Endothelial cell of umbilical vein (primary cell): ENCODE results near the gene PPFIA1. TPM values are rescaled to one million over a fixed set of nuclear protein-coding genes. Genes with fewer than 3 reads are reported as not detected.

ENCODE experiments used
- BruUV-seq: library from RNA; stranded (reverse); fragments of 400-500 nt; replicated peaks from 2 replicates; lab custom pipeline; 2021; lab: Mats Ljungman, UMichigan
- CTCF ChIA-PET: fragments of 300-600, 350-600 bp; sonication (Branson Sonifier 250); formaldehyde crosslinking; loops from one replicate; lab custom pipeline; 2021; ENCODE audit warnings: antibody characterized with exemption, inconsistent platforms; lab: Charles Lee
- POLR2A ChIA-PET: fragments of 300-600, 350-600 bp; sonication (Branson Sonifier 250); formaldehyde crosslinking; loops from one replicate; lab custom pipeline; 2021; ENCODE audit warnings: antibody characterized with exemption, inconsistent platforms; lab: Charles Lee
- DNase-seq: peaks from one replicate; pipeline ENCODE4 v3.0.0-alpha.2; 2011; ENCODE audit warnings: low read depth, low spot score
- FAIRE-seq: peaks from 2 replicates; lab custom pipeline; 2011; peaks lifted over from hg19 to GRCh38; lab: Jason Lieb, UNC
- H2AFZ ChIP-seq: 2 replicates; pipeline ENCODE4 v1.6.0; 2012; ENCODE audit warnings: low read depth, low read length, control low read depth, inconsistent platforms
- H3K27ac ChIP-seq: 2 replicates; pipeline ENCODE4 v1.5.1; 2011; ENCODE audit warnings: low read depth, mild to moderate bottlenecking, control low read depth, low read length, moderate library complexity; ENCODE audit not compliant: insufficient read depth
- H3K27me3 ChIP-seq, 2 experiments: 2 replicates each; pipeline versions ENCODE4 v1.6.0 to v1.6.1; 2011; ENCODE audit warnings: low read length in 2 of 2, mixed read lengths in 1 of 2; ENCODE audit not compliant: control insufficient read depth in 2 of 2, insufficient read depth in 2 of 2
- H3K36me3 ChIP-seq, 2 experiments: 2 replicates in 1 of 2; 3 replicates in 1 of 2; pipeline ENCODE4 v1.5.1; 2011; ENCODE audit warnings: low read length in 2 of 2, mild to moderate bottlenecking in 1 of 2, moderate library complexity in 1 of 2; ENCODE audit not compliant: control insufficient read depth in 2 of 2, insufficient read depth in 2 of 2; ENCODE audit errors: extremely low read depth in 1 of 2
- H3K4me1 ChIP-seq: 3 replicates; pipeline ENCODE4 v1.5.1; 2011; ENCODE audit warnings: mild to moderate bottlenecking, low read length; ENCODE audit not compliant: control insufficient read depth, insufficient read depth; ENCODE audit errors: extremely low read depth
- H3K4me2 ChIP-seq: 2 replicates; pipeline ENCODE4 v1.6.1; 2011; ENCODE audit warnings: low read length, control low read depth, mixed read lengths; ENCODE audit not compliant: insufficient read depth
- H3K4me3 ChIP-seq, 3 experiments: fragments of 200-600 bp in 1 of 3; sonication (generic), shearing (Covaris generic) in 1 of 3; replicated peaks in 1 of 3; 2 replicates each; pipeline ENCODE4 v1.5.1; 2011 to 2016; ENCODE audit warnings: control low read depth in 3 of 3, low read length in 3 of 3, mild to moderate bottlenecking in 2 of 3, inconsistent platforms in 1 of 3, low read depth in 1 of 3, moderate library complexity in 1 of 3; ENCODE audit not compliant: insufficient read depth in 1 of 3
- H3K79me2 ChIP-seq: 2 replicates; pipeline ENCODE4 v1.6.0; 2012; ENCODE audit warnings: low read length, inconsistent platforms; ENCODE audit not compliant: control insufficient read depth, insufficient read depth
- H3K9ac ChIP-seq: replicated peaks from 2 replicates; pipeline ENCODE3; 2011; ENCODE audit warnings: low read length, control low read depth; ENCODE audit not compliant: insufficient read depth; ENCODE audit errors: extremely low read depth
- H3K9me1 ChIP-seq: replicated peaks from 3 replicates; pipeline ENCODE4 v1.6.0; 2011; ENCODE audit warnings: mild to moderate bottlenecking, low read length; ENCODE audit not compliant: control insufficient read depth, insufficient read depth; ENCODE audit errors: extremely low read depth
- H3K9me3 ChIP-seq: replicated peaks from 2 replicates; pipeline ENCODE4 v1.5.1; 2012; ENCODE audit warnings: low read length, inconsistent platforms; ENCODE audit not compliant: control insufficient read depth, insufficient read depth
- H4K20me1 ChIP-seq: replicated peaks from 2 replicates; pipeline ENCODE3; 2011; ENCODE audit warnings: mild to moderate bottlenecking, low read length; ENCODE audit not compliant: control insufficient read depth, insufficient read depth; ENCODE audit errors: extremely low read depth
- CTCF ChIP-seq, 2 donors: IDR thresholded peaks; 1 replicate in 1 of 2; 2 replicates in 1 of 2; pipeline ENCODE4 v1.5.1; 2011; ENCODE audit warnings: low read length in 2 of 2, mild to moderate bottlenecking in 2 of 2, moderate library complexity in 2 of 2, control low read depth in 1 of 2, inconsistent platforms in 1 of 2, low read depth in 1 of 2; ENCODE audit not compliant: insufficient read depth in 1 of 2; ENCODE audit errors: extremely low read depth in 1 of 2
- EZH2 ChIP-seq: IDR thresholded peaks from 2 replicates; pipeline ENCODE4 v1.6.1; 2012; ENCODE audit warnings: borderline replicate concordance, low read depth, mild to moderate bottlenecking, moderate library complexity, low read length, inconsistent platforms; ENCODE audit not compliant: severe bottlenecking
- FOS ChIP-seq: IDR thresholded peaks from 2 replicates; pipeline ENCODE4 v1.6.1; 2011; ENCODE audit warnings: mild to moderate bottlenecking, low read length, moderate library complexity, borderline replicate concordance; ENCODE audit not compliant: insufficient read depth
- GATA2 ChIP-seq: IDR thresholded peaks from 2 replicates; pipeline ENCODE4 v1.7.0; 2011; ENCODE audit warnings: low read depth, mild to moderate bottlenecking, moderate library complexity, mixed read lengths, low read length; ENCODE audit not compliant: insufficient read length, insufficient read depth
- JUN ChIP-seq: IDR thresholded peaks from 2 replicates; pipeline ENCODE4 v1.6.1; 2011; ENCODE audit warnings: borderline replicate concordance, low read depth; ENCODE audit not compliant: insufficient read length, insufficient read depth
- MAX ChIP-seq: IDR thresholded peaks from 2 replicates; pipeline ENCODE4 v1.6.1; 2011; ENCODE audit not compliant: insufficient read depth, insufficient read length
- MYC ChIP-seq: IDR thresholded peaks from one replicate; pipeline ENCODE4 v1.6.1; 2011; ENCODE audit warnings: mild to moderate bottlenecking, low read depth, low read length
- POLR2A ChIP-seq: IDR thresholded peaks from 2 replicates; pipeline ENCODE4 v1.6.1; 2012; ENCODE audit warnings: low read depth, mild to moderate bottlenecking, control low read depth, low read length
- POLR2AphosphoS5 ChIP-seq: IDR thresholded peaks from 2 replicates; pipeline ENCODE4 v1.6.1; 2012; ENCODE audit warnings: low read depth, mild to moderate bottlenecking, control low read depth, low read length, moderate library complexity; ENCODE audit not compliant: insufficient read depth
- dilution Hi-C: fragments of 300-500 bp; cut with MboI; formaldehyde crosslinking; loops from one replicate; pipeline ENCODE4 v1.15.0; 2019; ENCODE audit warnings: low sequenced_read_pairs; ENCODE audit not compliant: extremely low pct_ligation_motif_present
- intact Hi-C: fragments of 100-400 bp; cut with micrococcal nuclease; formaldehyde crosslinking; loops from one replicate; pipeline ENCODE4 v1.10.0; 2022
- polyA plus RNA-seq, 4 experiments: library from polyadenylated mRNA; depleted of rRNA in 3 of 4; stranded (reverse) in 3 of 4; unstranded in 1 of 4; fragments of >200 nt; gene quantifications; 2 replicates each; pipeline versions ENCODE4 v1.2.1 to v1.2.3, GENCODE V29; 2011 to 2012; ENCODE audit warnings: missing spikeins in 1 of 4
- total RNA-seq: library from RNA; stranded (reverse); gene quantifications from 2 replicates; pipeline ENCODE4 v1.2.3, GENCODE V29; 2021

PPFIA1 gene
- total and polyA plus RNA-seq, 2 donors (not counting 3 experiments of a cell fraction or from before 2014, with no cell fraction given): 44.3 to 60.9 TPM

GRCh38 chr11:70339066-70339465 is 68.6 kb downstream of the PPFIA1 start:
- no peak for DNase-seq
- no TSS peak for BruUV-seq
- no peak overlapping the region for H3K27ac ChIP-seq
- dilution Hi-C loops: no loop called here
- intact Hi-C loops: loop anchor here (10.0 kb wide), 1 partner anchor 54 kb away; no protein-coding TSS in a partner anchor
- H3K36me3 ChIP-seq: peaks cover 26 to 27% of the 10 kb centered on the region in 2 experiments
- H3K27me3 ChIP-seq: no peaks in the 10 kb centered on the region
- H3K9ac ChIP-seq: no peak overlapping the region
- CTCF ChIA-PET: no interaction called here
- H3K4me3 ChIP-seq: no peak overlapping the region
- POLR2A ChIA-PET: no interaction called here
- no peaks in the 10 kb centered on the region for H3K9me3 ChIP-seq
- H4K20me1 ChIP-seq: no peaks in the 10 kb centered on the region
- H3K79me2 ChIP-seq: no peaks in the 10 kb centered on the region
- H2AFZ ChIP-seq: no peak overlapping the region
- H3K4me2 ChIP-seq: no peak overlapping the region
- no peaks in the 10 kb centered on the region for H3K9me1 ChIP-seq
- no peaks in the 10 kb centered on the region for H3K4me1 ChIP-seq
- TF ChIP-seq FOS (no peak), POLR2AphosphoS5 (no peak), MAX (no peak)
- FAIRE-seq: no peak

- H3K9me1 ChIP-seq: no peaks in the 10 kb centered on the region
- POLR2A ChIA-PET: no interaction called here
- FAIRE-seq (no peak), DNase-seq (no peak)
- CTCF ChIA-PET: no interaction called here
- H3K4me3 ChIP-seq: no peak overlapping the region
- H4K20me1 ChIP-seq: no peaks in the 10 kb centered on the region
- H3K36me3 ChIP-seq: peaks cover 13 to 31% of the 10 kb centered on the region in 2 experiments
- dilution Hi-C loops (no loop called here), intact Hi-C loops (no loop called here)
- no peak overlapping the region for H2AFZ ChIP-seq
- H3K79me2 ChIP-seq: no peaks in the 10 kb centered on the region
- H3K27ac ChIP-seq: no peak overlapping the region
- no peaks in the 10 kb centered on the region for H3K27me3 ChIP-seq
- TF ChIP-seq EZH2: no peak
- TF ChIP-seq CTCF (IDR thresholded peaks at IDR 0.05; ENCODE audit: extremely low read depth in 1 of 2, insufficient read depth in 1 of 2, low read depth in 1 of 2, low read length in 2 of 2): no peak
- no peak for TF ChIP-seq GATA2
- TF ChIP-seq POLR2A: no peak
- TF ChIP-seq MAX: no peak
- no peak for TF ChIP-seq MYC
- TF ChIP-seq POLR2AphosphoS5: no peak
- no peak for TF ChIP-seq FOS
- TF ChIP-seq JUN: no peak
- no peak overlapping the region for H3K4me2 ChIP-seq
- H3K4me1 ChIP-seq: no peaks in the 10 kb centered on the region
- H3K9ac ChIP-seq: no peak overlapping the region
- no TSS peak for BruUV-seq
- H3K9me3 ChIP-seq: no peaks in the 10 kb centered on the region
These were observed 71.5 kb downstream of the PPFIA1 start for GRCh38 chr11:70341881-70342429.
